K562 (cell line): ENCODE measurements around the gene TPSAB1. TPM values are rescaled to one million over a fixed set of nuclear protein-coding genes. Genes with fewer than 3 reads are reported as not detected.

ENCODE experiments used
- ATAC-seq: fragments of 200-7000 bp; cut with Tn5 transposase; 3 replicates; pipeline ENCODE4 v1.9.1; 2020; ENCODE audit warnings: moderate library complexity
- BruUV-seq: library from RNA; stranded (reverse); fragments of 400-500 nt; replicated peaks from 2 replicates; lab custom pipeline; 2021; lab: Mats Ljungman, UMichigan
- CTCF ChIA-PET: fragments of 300-600 bp; formaldehyde crosslinking; extraction: SDS; loops from one replicate; lab custom pipeline; 2021; ENCODE audit warnings: low intra/inter-chr PET ratio; lab: Yijun Ruan, JAX
- POLR2A ChIA-PET: fragments of 300-600, 350-650 bp; sonication (Branson Sonifier 250); formaldehyde crosslinking; extraction: SDS; loops from one replicate; lab custom pipeline; 2021; ENCODE audit warnings: antibody characterized with exemption, inconsistent platforms; lab: Yijun Ruan, JAX
- DNase-seq, 4 experiments: peaks; one replicate each; pipeline versions ENCODE4 v3.0.0 to v3.0.0-alpha.2; 2011 to 2018; ENCODE audit warnings: low spot score in 3 of 4, mixed read lengths in 3 of 4; ENCODE audit errors: extremely low read depth in 1 of 4
- FAIRE-seq: peaks from 2 replicates; lab custom pipeline; 2011; peaks lifted over from hg19 to GRCh38; lab: Jason Lieb, UNC
- H2AFZ ChIP-seq: 2 replicates; pipeline ENCODE4 v1.6.0; 2011; ENCODE audit warnings: low read depth, low read length, control low read depth, inconsistent platforms
- H3K27ac ChIP-seq: fragments of 200-600 bp; 3 replicates; pipeline ENCODE4 v1.8.0; 2011; ENCODE audit warnings: low read depth, mild to moderate bottlenecking, control low read depth, inconsistent platforms, low read length, moderate library complexity, mixed read lengths; ENCODE audit errors: extremely low read depth
- H3K27me3 ChIP-seq, 2 experiments: fragments of 300-600 bp in 1 of 2; 2 replicates in 1 of 2; 3 replicates in 1 of 2; pipeline versions ENCODE4 v1.6.0 to v1.8.0; 2011; ENCODE audit warnings: inconsistent platforms in 2 of 2, low read length in 2 of 2, mild to moderate bottlenecking in 1 of 2, mixed read lengths in 1 of 2, moderate library complexity in 1 of 2; ENCODE audit not compliant: control insufficient read depth in 2 of 2, insufficient read depth in 2 of 2
- H3K36me3 ChIP-seq: fragments of 300-600 bp; 3 replicates; pipeline ENCODE4 v1.8.0; 2011; ENCODE audit warnings: mild to moderate bottlenecking, low read length, inconsistent platforms; ENCODE audit not compliant: control insufficient read depth, insufficient read depth
- H3K4me1 ChIP-seq, 2 experiments: fragments of 200-600 bp in 1 of 2; replicated peaks in 1 of 2; 2 replicates in 1 of 2; 3 replicates in 1 of 2; pipeline versions ENCODE4 v1.5.1 to v1.8.0; 2011; ENCODE audit warnings: inconsistent platforms in 2 of 2, low read length in 2 of 2, mild to moderate bottlenecking in 1 of 2, mixed read lengths in 1 of 2, moderate library complexity in 1 of 2; ENCODE audit not compliant: control insufficient read depth in 2 of 2, insufficient read depth in 2 of 2
- H3K4me2 ChIP-seq: 2 replicates; pipeline ENCODE4 v1.6.1; 2011; ENCODE audit warnings: low read length, control low read depth, inconsistent platforms, mixed read lengths; ENCODE audit not compliant: insufficient read depth
- H3K4me3 ChIP-seq: fragments of 200-600 bp; sonication (generic), shearing (Covaris generic); 2 replicates; pipeline ENCODE4 v1.5.1; 2016; ENCODE audit warnings: control low read depth, inconsistent platforms
- H3K79me2 ChIP-seq: fragments of 200-600 bp; 3 replicates; pipeline ENCODE4 v1.8.0; 2011; ENCODE audit warnings: low read length, inconsistent platforms; ENCODE audit not compliant: control insufficient read depth, insufficient read depth
- H3K9ac ChIP-seq, 2 experiments: 2 replicates each; pipeline versions ENCODE4 v1.6.0 to v1.6.1; 2011; ENCODE audit warnings: low read depth in 2 of 2, low read length in 2 of 2, control low read depth in 1 of 2, inconsistent platforms in 1 of 2, mild to moderate bottlenecking in 1 of 2, mixed read lengths in 1 of 2; ENCODE audit not compliant: insufficient read depth in 1 of 2
- H3K9me1 ChIP-seq: one replicate; pipeline ENCODE4 v1.6.0; 2011; ENCODE audit warnings: inconsistent platforms, mild to moderate bottlenecking, low read length, moderate library complexity; ENCODE audit not compliant: control insufficient read depth, insufficient read depth
- H3K9me3 ChIP-seq: replicated peaks from 2 replicates; pipeline ENCODE4 v1.5.1; 2011; ENCODE audit warnings: low read depth, low read length, inconsistent platforms; ENCODE audit not compliant: control insufficient read depth, insufficient read depth
- H4K20me1 ChIP-seq: replicated peaks from 2 replicates; pipeline ENCODE4 v1.6.1; 2011; ENCODE audit warnings: low read length, inconsistent platforms, mixed read lengths; ENCODE audit not compliant: control insufficient read depth, insufficient read depth
- ASH1L ChIP-seq: fragments of 450-650 bp; IDR thresholded peaks from 2 replicates; pipeline ENCODE4 v1.6.1; 2018; ENCODE audit warnings: borderline replicate concordance, mild to moderate bottlenecking, low read depth; ENCODE audit not compliant: partially characterized antibody
- ETV5 ChIP-seq: sonication (generic); formaldehyde crosslinking; IDR thresholded peaks from 2 replicates; pipeline ENCODE4 v1.4.0; 2020; ENCODE audit warnings: low read depth, mild to moderate bottlenecking, missing genetic modification reagents
- ILF3 ChIP-seq: fragments of 450-650 bp; IDR thresholded peaks from 2 replicates; pipeline ENCODE4 v1.6.1; 2018; ENCODE audit warnings: antibody characterized with exemption, mild to moderate bottlenecking, moderate library complexity, borderline replicate concordance
- KDM5B ChIP-seq: fragments of 200-600 bp; sonication (generic); IDR thresholded peaks from 2 replicates; pipeline ENCODE4 v1.6.1; 2012; ENCODE audit warnings: low read depth, mild to moderate bottlenecking, moderate library complexity, low read length, control low read depth, inconsistent platforms; ENCODE audit not compliant: insufficient replicate concordance
- POU5F1 ChIP-seq: fragments of 150-350 bp; IDR thresholded peaks from 2 replicates; pipeline ENCODE4 v1.6.1; 2014; ENCODE audit warnings: borderline replicate concordance, low read length, low read depth, mild to moderate bottlenecking; ENCODE audit not compliant: partially characterized antibody
- SREBF1 ChIP-seq: fragments of 150-350 bp; IDR thresholded peaks from 2 replicates; pipeline ENCODE4 v1.6.1; 2014; ENCODE audit warnings: antibody characterized with exemption, low read depth, low read length, borderline replicate concordance
- ZBTB1 ChIP-seq: sonication (generic); formaldehyde crosslinking; IDR thresholded peaks from 2 replicates; pipeline ENCODE4 v1.8.1; 2023; ENCODE audit warnings: missing genetic modification reagents, low read depth, mild to moderate bottlenecking, borderline replicate concordance
- WGBS: fragments of 100-300 bp; shearing (Covaris generic); methylation state at CpG from one replicate; pipeline ENCODE4 v1.1.6; 2016; ENCODE audit warnings: low coverage, mixed read lengths; ENCODE audit not compliant: insufficient coverage; ENCODE audit errors: missing lambda C conversion rate; 5-methylcytosine and 5-hydroxymethylcytosine counted together
- in situ Hi-C: fragments of 300-500 bp; cut with MboI; formaldehyde crosslinking; loops from 4 replicates; pipeline ENCODE4 v1.15.0; 2018; ENCODE audit warnings: inconsistent platforms, mixed read lengths
- intact Hi-C: fragments of 100-400 bp; cut with micrococcal nuclease; formaldehyde crosslinking; loops from 2 replicates; pipeline ENCODE4 v1.14.2; 2022
- polyA plus RNA-seq, 8 experiments: library from polyadenylated mRNA; depleted of rRNA in 4 of 8; stranded (reverse) in 5 of 8; unstranded in 3 of 8; fragments of >200 nt; fragmentation: Nextera tagmentation in 2 of 8; fragmentation: Illumina TruSeq in 1 of 8; extraction: Ambion mirVana in 2 of 8; extraction: Trizol in 1 of 8; gene quantifications; 2 replicates each; pipeline versions ENCODE4 v1.2.1 to v1.2.3, GENCODE V29; 2011 to 2014; ENCODE audit warnings: inconsistent platforms in 1 of 8, missing spikeins in 1 of 8
- total RNA-seq, 7 experiments: library from RNA; depleted of rRNA in 6 of 7; stranded (reverse); fragments of >200 nt in 6 of 7; fragmentation: Illumina TruSeq in 2 of 7; extraction: Trizol in 2 of 7; gene quantifications; 2 replicates each; pipeline versions ENCODE4 v1.2.1 to v1.2.3, GENCODE V29; 2011 to 2021; ENCODE audit warnings: low replicate concordance in 1 of 7
- TF ChIP-seq, protein P1 (sequence below), 2 experiments: IDR thresholded peaks; 2 replicates each; pipeline ENCODE4 v1.6.1; 2012; ENCODE audit warnings: improper control_type of control experiment in 2 of 2, low read depth in 2 of 2, low read length in 2 of 2, borderline replicate concordance in 1 of 2
- TF ChIP-seq, protein P2 (sequence below): fragments of 250-450 bp; sonication (Bioruptor Pico); IDR thresholded peaks from 2 replicates; pipeline ENCODE4 v1.4.0; 2020; ENCODE audit warnings: mild to moderate bottlenecking, moderate library complexity
- TF ChIP-seq, protein P3 (sequence below): IDR thresholded peaks from 2 replicates; pipeline ENCODE4 v1.6.1; 2012; ENCODE audit warnings: low read depth, low read length, improper control_type of control experiment, borderline replicate concordance

TPSAB1 gene
- total and polyA plus RNA-seq, 9 of the 15 experiments (the other 6 are each of a cell fraction or from before 2014, with no cell fraction given) = not detected

- FAIRE-seq = no peak
- Histone ChIP-seq H3K4me1 (peaks cover 0 to 53% of the 10 kb centered on the region in 2 experiments; a peak in 2 of 5 replicates), H3K27ac (no peak overlapping the region), H2AFZ (no peak overlapping the region), H3K4me2 (no peak overlapping the region), H3K79me2 (no peaks in the 10 kb centered on the region), H3K36me3 (no peaks in the 10 kb centered on the region), H3K27me3 (peaks cover 23 to 54% of the 10 kb centered on the region in 2 experiments; a peak in 4 of 5 replicates), H3K9ac (peak overlapping the region in 1 of 2 experiments; percentile 52; a peak in 1 of 4 replicates), H3K9me1 (no peaks in the 10 kb centered on the region), H3K9me3 (no peaks in the 10 kb centered on the region), H4K20me1 (no peaks in the 10 kb centered on the region), H3K4me3 (no peak overlapping the region)
- in situ Hi-C loops = no loop called here
- ATAC-seq = no peak
- no peak for DNase-seq
- ChIA-PET POLR2A (interaction anchor here (0.6 to 1.4 kb wide), 4 partner anchors 8 to 85 kb away, joined by 3 to 7 read pairs (median 4); no protein-coding TSS in a partner anchor), CTCF (no interaction called here)
- 7% methylated on average over 19 of the region's 19 CpGs for WGBS
- intact Hi-C loops = no loop called here
- BruUV-seq = no TSS peak
- TF ChIP-seq, protein P1, sequence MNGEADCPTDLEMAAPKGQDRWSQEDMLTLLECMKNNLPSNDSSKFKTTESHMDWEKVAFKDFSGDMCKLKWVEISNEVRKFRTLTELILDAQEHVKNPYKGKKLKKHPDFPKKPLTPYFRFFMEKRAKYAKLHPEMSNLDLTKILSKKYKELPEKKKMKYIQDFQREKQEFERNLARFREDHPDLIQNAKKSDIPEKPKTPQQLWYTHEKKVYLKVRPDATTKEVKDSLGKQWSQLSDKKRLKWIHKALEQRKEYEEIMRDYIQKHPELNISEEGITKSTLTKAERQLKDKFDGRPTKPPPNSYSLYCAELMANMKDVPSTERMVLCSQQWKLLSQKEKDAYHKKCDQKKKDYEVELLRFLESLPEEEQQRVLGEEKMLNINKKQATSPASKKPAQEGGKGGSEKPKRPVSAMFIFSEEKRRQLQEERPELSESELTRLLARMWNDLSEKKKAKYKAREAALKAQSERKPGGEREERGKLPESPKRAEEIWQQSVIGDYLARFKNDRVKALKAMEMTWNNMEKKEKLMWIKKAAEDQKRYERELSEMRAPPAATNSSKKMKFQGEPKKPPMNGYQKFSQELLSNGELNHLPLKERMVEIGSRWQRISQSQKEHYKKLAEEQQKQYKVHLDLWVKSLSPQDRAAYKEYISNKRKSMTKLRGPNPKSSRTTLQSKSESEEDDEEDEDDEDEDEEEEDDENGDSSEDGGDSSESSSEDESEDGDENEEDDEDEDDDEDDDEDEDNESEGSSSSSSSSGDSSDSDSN (IDR thresholded peaks at IDR 0.05; ENCODE audit: borderline replicate concordance in 1 of 2, low read depth in 2 of 2, low read length in 2 of 2) = no peak
- TF ChIP-seq SREBF1 (no peak), ILF3 (no peak), ETV5 (no peak), POU5F1 (no peak), ASH1L (no peak), ZBTB1 (CRISPR knock-in tag) (no peak), KDM5B (no peak)
- TF ChIP-seq, protein P2, sequence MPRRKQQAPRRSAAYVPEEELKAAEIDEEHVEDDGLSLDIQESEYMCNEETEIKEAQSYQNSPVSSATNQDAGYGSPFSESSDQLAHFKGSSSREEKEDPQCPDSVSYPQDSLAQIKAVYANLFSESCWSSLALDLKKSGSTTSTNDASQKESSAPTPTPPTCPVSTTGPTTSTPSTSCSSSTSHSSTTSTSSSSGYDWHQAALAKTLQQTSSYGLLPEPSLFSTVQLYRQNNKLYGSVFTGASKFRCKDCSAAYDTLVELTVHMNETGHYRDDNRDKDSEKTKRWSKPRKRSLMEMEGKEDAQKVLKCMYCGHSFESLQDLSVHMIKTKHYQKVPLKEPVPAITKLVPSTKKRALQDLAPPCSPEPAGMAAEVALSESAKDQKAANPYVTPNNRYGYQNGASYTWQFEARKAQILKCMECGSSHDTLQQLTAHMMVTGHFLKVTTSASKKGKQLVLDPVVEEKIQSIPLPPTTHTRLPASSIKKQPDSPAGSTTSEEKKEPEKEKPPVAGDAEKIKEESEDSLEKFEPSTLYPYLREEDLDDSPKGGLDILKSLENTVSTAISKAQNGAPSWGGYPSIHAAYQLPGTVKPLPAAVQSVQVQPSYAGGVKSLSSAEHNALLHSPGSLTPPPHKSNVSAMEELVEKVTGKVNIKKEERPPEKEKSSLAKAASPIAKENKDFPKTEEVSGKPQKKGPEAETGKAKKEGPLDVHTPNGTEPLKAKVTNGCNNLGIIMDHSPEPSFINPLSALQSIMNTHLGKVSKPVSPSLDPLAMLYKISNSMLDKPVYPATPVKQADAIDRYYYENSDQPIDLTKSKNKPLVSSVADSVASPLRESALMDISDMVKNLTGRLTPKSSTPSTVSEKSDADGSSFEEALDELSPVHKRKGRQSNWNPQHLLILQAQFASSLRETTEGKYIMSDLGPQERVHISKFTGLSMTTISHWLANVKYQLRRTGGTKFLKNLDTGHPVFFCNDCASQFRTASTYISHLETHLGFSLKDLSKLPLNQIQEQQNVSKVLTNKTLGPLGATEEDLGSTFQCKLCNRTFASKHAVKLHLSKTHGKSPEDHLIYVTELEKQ = no peak
- TF ChIP-seq, protein P3, sequence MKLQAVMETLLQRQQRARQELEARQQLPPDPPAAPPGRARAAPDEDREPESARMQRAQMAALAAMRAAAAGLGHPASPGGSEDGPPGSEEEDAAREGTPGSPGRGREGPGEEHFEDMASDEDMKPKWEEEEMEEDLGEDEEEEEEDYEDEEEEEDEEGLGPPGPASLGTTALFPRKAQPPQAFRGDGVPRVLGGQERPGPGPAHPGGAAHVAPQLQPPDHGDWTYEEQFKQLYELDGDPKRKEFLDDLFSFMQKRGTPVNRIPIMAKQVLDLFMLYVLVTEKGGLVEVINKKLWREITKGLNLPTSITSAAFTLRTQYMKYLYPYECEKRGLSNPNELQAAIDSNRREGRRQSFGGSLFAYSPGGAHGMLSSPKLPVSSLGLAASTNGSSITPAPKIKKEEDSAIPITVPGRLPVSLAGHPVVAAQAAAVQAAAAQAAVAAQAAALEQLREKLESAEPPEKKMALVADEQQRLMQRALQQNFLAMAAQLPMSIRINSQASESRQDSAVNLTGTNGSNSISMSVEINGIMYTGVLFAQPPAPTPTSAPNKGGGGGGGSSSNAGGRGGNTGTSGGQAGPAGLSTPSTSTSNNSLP = no peak
Observed at GRCh38 chr16:1277151-1277598, 36.7 kb downstream of the TPSAB1 start.
